GM12878 (cell line): ENCODE data around the gene CRB2. TPM values are rescaled to one million over a fixed set of nuclear protein-coding genes. Genes with fewer than 3 reads are reported as not detected.
A peak's percentile ranks its signal among the peaks of the same experiment; 100 is the strongest.

ENCODE experiments used
- ATAC-seq: fragments of 200-7000 bp; cut with Tn5 transposase; 3 replicates; pipeline ENCODE4 v1.9.1; 2020; ENCODE audit warnings: mild to moderate bottlenecking, moderate library complexity
- BruUV-seq: library from RNA; stranded (reverse); fragments of 400-500 nt; replicated peaks from 2 replicates; lab custom pipeline; 2021; lab: Mats Ljungman, UMichigan
- CTCF ChIA-PET: fragments of 300-600 bp; sonication (Branson Sonifier 250); formaldehyde crosslinking; extraction: SDS; loops from one replicate; lab custom pipeline; 2021; ENCODE audit warnings: inconsistent platforms; lab: Yijun Ruan, JAX
- POLR2A ChIA-PET: fragments of 350-600 bp; formaldehyde crosslinking; extraction: SDS; loops from one replicate; lab custom pipeline; 2021; ENCODE audit warnings: inconsistent platforms; lab: Charles Lee
- RAD21 ChIA-PET: fragments of 300-600 bp; sonication (Branson Sonifier 250); formaldehyde crosslinking; loops from one replicate; lab custom pipeline; 2023; ENCODE audit warnings: antibody characterized with exemption; ENCODE audit not compliant: unreplicated experiment; lab: Charles Lee
- SMC1A ChIA-PET: fragments of 300-600 bp; sonication (Branson Sonifier 250); formaldehyde crosslinking; loops from one replicate; lab custom pipeline; 2023; ENCODE audit not compliant: unreplicated experiment, uncharacterized antibody; lab: Charles Lee
- DNase-seq: peaks from one replicate; pipeline ENCODE4 v3.0.0-alpha.2; 2011; ENCODE audit warnings: low read depth, low spot score
- FAIRE-seq: peaks from 3 replicates; lab custom pipeline; 2011; peaks lifted over from hg19 to GRCh38; lab: Jason Lieb, UNC
- H2AFZ ChIP-seq: 2 replicates; pipeline ENCODE4 v1.6.0; 2011; ENCODE audit warnings: low read depth, low read length, control low read depth; ENCODE audit not compliant: control insufficient read depth
- H3K27ac ChIP-seq: 2 replicates; pipeline ENCODE4 v1.5.1; 2011; ENCODE audit warnings: control low read depth; ENCODE audit not compliant: control insufficient read depth, insufficient read depth
- H3K27me3 ChIP-seq, 2 experiments: replicated peaks in 1 of 2; 2 replicates each; pipeline versions ENCODE4 v1.6.0 to v1.6.1; 2011; ENCODE audit warnings: low read length in 1 of 2; ENCODE audit not compliant: control insufficient read depth in 2 of 2, insufficient read depth in 2 of 2
- H3K36me3 ChIP-seq, 2 experiments: 2 replicates each; pipeline ENCODE4 v1.5.1; 2011; ENCODE audit warnings: low read length in 1 of 2; ENCODE audit not compliant: control insufficient read depth in 2 of 2, insufficient read depth in 2 of 2
- H3K4me1 ChIP-seq: 2 replicates; pipeline ENCODE4 v1.6.1; 2011; ENCODE audit warnings: mild to moderate bottlenecking, low read length, moderate library complexity, mixed read lengths; ENCODE audit not compliant: control insufficient read depth, insufficient read depth
- H3K4me2 ChIP-seq: 2 replicates; pipeline ENCODE4 v1.6.0; 2011; ENCODE audit warnings: control low read depth; ENCODE audit not compliant: control insufficient read depth, insufficient read depth
- H3K4me3 ChIP-seq: fragments of 200-600 bp; sonication (generic); 2 replicates; pipeline ENCODE4 v1.5.1; 2016
- H3K79me2 ChIP-seq: 2 replicates; pipeline ENCODE4 v1.6.0; 2011; ENCODE audit warnings: low read length; ENCODE audit not compliant: control insufficient read depth, insufficient read depth
- H3K9ac ChIP-seq: 2 replicates; pipeline ENCODE4 v1.8.0; 2011; ENCODE audit warnings: low read length, control low read depth, mixed read lengths; ENCODE audit not compliant: control insufficient read depth, insufficient read depth
- H3K9me3 ChIP-seq: replicated peaks from 3 replicates; pipeline ENCODE4 v1.5.1; 2011; ENCODE audit warnings: mild to moderate bottlenecking, low read length; ENCODE audit not compliant: control insufficient read depth, insufficient read depth
- H4K20me1 ChIP-seq: 2 replicates; pipeline ENCODE4 v1.6.0; 2011; ENCODE audit not compliant: control insufficient read depth, insufficient read depth
- BCL11A ChIP-seq: IDR thresholded peaks from 2 replicates; pipeline ENCODE4 v1.6.1; 2011; ENCODE audit warnings: low read depth, low read length
- BMI1 ChIP-seq: fragments of 450-650 bp; IDR thresholded peaks from 2 replicates; pipeline ENCODE4 v1.6.1; 2016; ENCODE audit warnings: mild to moderate bottlenecking, moderate library complexity, borderline replicate concordance
- CTCF ChIP-seq, 3 experiments: IDR thresholded peaks in 2 of 3; conservative IDR thresholded peaks in 1 of 3; 2 replicates each; pipeline ENCODE4 v1.5.1; 2011; ENCODE audit warnings: low read depth in 3 of 3, low read length in 3 of 3, mild to moderate bottlenecking in 3 of 3, control low read depth in 2 of 3, moderate library complexity in 2 of 3, inconsistent platforms in 1 of 3, mixed read lengths in 1 of 3; ENCODE audit not compliant: control insufficient read depth in 2 of 3, insufficient read depth in 1 of 3; ENCODE audit errors: extremely low read depth in 1 of 3
- DPF2 ChIP-seq: fragments of 450-650 bp; IDR thresholded peaks from 2 replicates; pipeline ENCODE4 v1.6.1; 2017; ENCODE audit warnings: mild to moderate bottlenecking
- IKZF2 ChIP-seq, 2 experiments: fragments of 450-650 bp; IDR thresholded peaks; 2 replicates each; pipeline ENCODE4 v1.6.1; 2017; ENCODE audit warnings: mild to moderate bottlenecking in 2 of 2, moderate library complexity in 2 of 2
- MEF2A ChIP-seq: IDR thresholded peaks from 2 replicates; pipeline ENCODE4 v1.6.1; 2011; ENCODE audit warnings: low read depth, mild to moderate bottlenecking, low read length, moderate library complexity; ENCODE audit not compliant: insufficient read depth
- MXI1 ChIP-seq: fragments of 150-350 bp; IDR thresholded peaks from 2 replicates; pipeline ENCODE4 v1.6.1; 2011; ENCODE audit warnings: low read depth, mild to moderate bottlenecking, inconsistent platforms, low read length, improper control_type of control experiment
- PRDM15 ChIP-seq: fragments of 450-650 bp; formaldehyde crosslinking; IDR thresholded peaks from 2 replicates; pipeline ENCODE4 v1.4.0; 2020; ENCODE audit warnings: mild to moderate bottlenecking, moderate library complexity
- TAF1 ChIP-seq: IDR thresholded peaks from 2 replicates; pipeline ENCODE4 v1.6.1; 2011; ENCODE audit warnings: mild to moderate bottlenecking, low read depth, low read length, borderline replicate concordance
- TCF3 ChIP-seq: IDR thresholded peaks from 2 replicates; pipeline ENCODE4 v1.6.1; 2012; ENCODE audit warnings: low read depth, mild to moderate bottlenecking, low read length, borderline replicate concordance; ENCODE audit not compliant: insufficient read depth
- WRNIP1 ChIP-seq: IDR thresholded peaks from 2 replicates; pipeline ENCODE4 v1.6.1; 2011; ENCODE audit warnings: low read depth, low read length, improper control_type of control experiment, borderline replicate concordance
- WGBS: methylation state at CpG from one replicate; pipeline ENCODE4 v1.1.6; 2016; ENCODE audit warnings: low lambda C conversion rate; ENCODE audit not compliant: insufficient replicate concordance, insufficient coverage; ENCODE audit errors: missing lambda C conversion rate; 5-methylcytosine and 5-hydroxymethylcytosine counted together
- in situ Hi-C: fragments of 300-500 bp; cut with MboI; formaldehyde crosslinking; loops from 9 replicates; pipeline ENCODE4 v1.14.3; 2018; ENCODE audit warnings: mixed read lengths
- intact Hi-C: fragments of 100-400 bp; cut with micrococcal nuclease; formaldehyde crosslinking; loops from one replicate; pipeline ENCODE4 v1.14.2; 2022; ENCODE audit not compliant: unreplicated experiment
- polyA plus RNA-seq, 11 experiments: library from polyadenylated mRNA; depleted of rRNA in 4 of 11; unstranded in 6 of 11; stranded (reverse) in 5 of 11; fragments of >200 nt; fragmentation: Nextera tagmentation in 4 of 11; fragmentation: Illumina TruSeq in 1 of 11; extraction: Ambion mirVana in 4 of 11; extraction: Trizol in 1 of 11; gene quantifications; 1 replicate in 1 of 11; 2 replicates in 10 of 11; pipeline versions ENCODE4 v1.2.1 to v1.2.3, GENCODE V29; 2011 to 2016; ENCODE audit warnings: inconsistent platforms in 2 of 11, missing spikeins in 2 of 11, low read depth in 1 of 11
- total RNA-seq, 4 experiments: library from RNA; depleted of rRNA in 3 of 4; stranded (reverse); fragments of >200 nt in 3 of 4; fragmentation: Illumina TruSeq in 1 of 4; extraction: Trizol in 1 of 4; gene quantifications; 2 replicates each; pipeline versions ENCODE4 v1.2.1 to v1.2.3, GENCODE V29; 2013 to 2021
- TF ChIP-seq, protein P1 (sequence below): fragments of 450-650 bp; IDR thresholded peaks from 2 replicates; pipeline ENCODE4 v1.6.1; 2017; ENCODE audit warnings: mild to moderate bottlenecking, low read depth, inconsistent platforms; ENCODE audit not compliant: poor library complexity, severe bottlenecking

CRB2 gene
- total and polyA plus RNA-seq, 10 of the 15 experiments (the other 5 are each of a cell fraction or from before 2014, with no cell fraction given): 0.01 to 0.80 (median 0.23) TPM; not detected in 3

DNA sequence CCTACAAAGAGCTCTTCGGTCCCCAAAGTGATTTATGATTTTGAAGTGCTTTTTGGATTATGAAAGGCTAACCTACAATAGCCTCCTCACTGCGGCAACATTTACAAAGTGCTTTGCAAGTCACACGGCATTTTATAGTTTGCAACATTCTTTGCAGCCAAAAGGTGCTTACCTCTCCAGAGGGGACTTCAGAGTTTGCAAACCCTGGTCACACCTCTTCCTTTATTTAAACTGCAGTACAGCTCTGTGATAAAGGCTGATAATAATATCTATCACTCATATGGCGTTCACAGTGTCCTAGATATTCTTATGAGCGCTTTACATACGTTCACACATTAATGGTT, 20.0 kb upstream of the CRB2 start (continued):
- no peak for TF ChIP-seq TCF3
- no peak for TF ChIP-seq BCL11A
- TF ChIP-seq TAF1: no peak
- TF ChIP-seq DPF2: no peak

DNA sequence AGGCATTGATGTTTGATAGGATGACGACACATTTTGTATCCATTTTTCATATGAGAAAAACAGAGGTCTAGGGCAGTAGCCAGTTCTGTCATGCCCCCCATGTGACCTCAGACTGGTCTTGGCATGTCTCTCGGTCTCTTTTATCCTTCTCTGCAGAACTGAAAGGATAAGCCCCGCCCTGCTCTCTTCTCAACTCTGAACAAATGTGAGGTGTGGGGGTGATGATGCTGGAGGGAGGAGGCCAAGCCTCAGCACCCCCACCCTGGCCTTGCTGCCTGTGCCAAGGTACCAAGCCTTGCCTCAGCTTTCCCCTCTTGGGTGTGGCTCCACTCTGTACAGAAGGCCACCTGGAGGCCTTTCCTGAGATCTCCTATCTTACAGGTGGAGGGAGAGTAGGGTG, 19.5 kb upstream of the CRB2 start:
- Histone ChIP-seq H3K36me3 (no peaks in the 10 kb centered on the region), H3K4me2 (peak overlapping the region; percentile 14; the same call in 1 of the 2 replicates), H3K27ac (0 out of 2 replicates have a peak overlapping the region, but pooled peaks have one; percentile 17), H3K9me3 (no peaks in the 10 kb centered on the region), H3K4me1 (peaks cover 65% of the 10 kb centered on the region), H4K20me1 (no peaks in the 10 kb centered on the region), H3K79me2 (no peaks in the 10 kb centered on the region), H2AFZ (no peak overlapping the region), H3K4me3 (no peak overlapping the region), H3K27me3 (no peaks in the 10 kb centered on the region), H3K9ac (no peak overlapping the region)
- ChIA-PET CTCF (interaction anchor here (1.1 to 4.8 kb wide), 3 partner anchors 10 to 234 kb away, joined by 3 to 56 read pairs (median 4); no protein-coding TSS in a partner anchor), POLR2A (interaction anchor here (0.5 to 2.5 kb wide), 4 partner anchors 10 to 102 kb away, joined by 3 to 9 read pairs (median 4); no protein-coding TSS in a partner anchor), RAD21 (interaction anchor here (0.5 to 7.9 kb wide), 4 partner anchors 10 to 101 kb away, joined by 3 to 61 read pairs (median 22); no protein-coding TSS in a partner anchor), SMC1A (interaction anchor here (1.4 to 12.9 kb wide), 4 partner anchors 8 to 75 kb away, joined by 3 to 268 read pairs (median 5); no protein-coding TSS in a partner anchor)
- ATAC-seq: no peak
- FAIRE-seq: no peak
- intact Hi-C loops (loop anchor here (5.0 kb wide), 1 partner anchor 159 kb away; no protein-coding TSS in a partner anchor), in situ Hi-C loops (no loop called here)
- no TSS peak for BruUV-seq
- WGBS: 87% methylated on average over 3 of the region's 3 CpGs
- no peak for DNase-seq
- TF ChIP-seq MXI1: no peak
- no peak for TF ChIP-seq CTCF (IDR thresholded peaks at IDR 0.05 in 2 of 3, conservative IDR thresholded peaks at IDR 0.05 in 1 of 3; ENCODE audit: control insufficient read depth in 2 of 3, extremely low read depth in 1 of 3, insufficient read depth in 1 of 3, low read depth in 3 of 3, low read length in 3 of 3)
- TF ChIP-seq, protein P1, sequence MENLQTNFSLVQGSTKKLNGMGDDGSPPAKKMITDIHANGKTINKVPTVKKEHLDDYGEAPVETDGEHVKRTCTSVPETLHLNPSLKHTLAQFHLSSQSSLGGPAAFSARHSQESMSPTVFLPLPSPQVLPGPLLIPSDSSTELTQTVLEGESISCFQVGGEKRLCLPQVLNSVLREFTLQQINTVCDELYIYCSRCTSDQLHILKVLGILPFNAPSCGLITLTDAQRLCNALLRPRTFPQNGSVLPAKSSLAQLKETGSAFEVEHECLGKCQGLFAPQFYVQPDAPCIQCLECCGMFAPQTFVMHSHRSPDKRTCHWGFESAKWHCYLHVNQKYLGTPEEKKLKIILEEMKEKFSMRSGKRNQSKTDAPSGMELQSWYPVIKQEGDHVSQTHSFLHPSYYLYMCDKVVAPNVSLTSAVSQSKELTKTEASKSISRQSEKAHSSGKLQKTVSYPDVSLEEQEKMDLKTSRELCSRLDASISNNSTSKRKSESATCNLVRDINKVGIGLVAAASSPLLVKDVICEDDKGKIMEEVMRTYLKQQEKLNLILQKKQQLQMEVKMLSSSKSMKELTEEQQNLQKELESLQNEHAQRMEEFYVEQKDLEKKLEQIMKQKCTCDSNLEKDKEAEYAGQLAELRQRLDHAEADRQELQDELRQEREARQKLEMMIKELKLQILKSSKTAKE: no peak
- TF ChIP-seq PRDM15: no peak
- TF ChIP-seq BMI1: no peak
- TF ChIP-seq TCF3: no peak
- no peak for TF ChIP-seq IKZF2 (IDR thresholded peaks at IDR 0.05)
- TF ChIP-seq MEF2A: no peak
- TF ChIP-seq WRNIP1: no peak
